ENCODE data around the gene NOX3. TPM values are rescaled to one million over a fixed set of nuclear protein-coding genes. Genes with fewer than 3 reads are reported as not detected.

Gene NOX3
- total and polyA plus RNA-seq, 4 donors = not detected

GRCh38 chr6:155377061-155377460 lies 78.6 kb downstream of the NOX3 start:
- DNase-seq = no peak
- Histone ChIP-seq H3K4me1 (ENCODE audit: control insufficient read depth in 5 of 5, insufficient read depth in 5 of 5, low read length in 5 of 5) (peaks cover 0 to 4% (median 0%) of the 10 kb centered on the region in 5 donors), H3K9ac (ENCODE audit: insufficient read depth in 1 of 2, low read length in 2 of 2) (no peak overlapping the region), H3K27ac (ENCODE audit: low read depth in 1 of 2, low read length in 1 of 2) (no peak overlapping the region), H3K36me3 (ENCODE audit: control insufficient read depth in 4 of 4, insufficient read depth in 4 of 4, low read length in 4 of 4) (no peaks in the 10 kb centered on the region), H3K27me3 (ENCODE audit: control insufficient read depth in 3 of 3, insufficient read depth in 3 of 3, low read length in 2 of 3) (no peaks in the 10 kb centered on the region), H3K4me3 (no peak overlapping the region), H3K9me3 (ENCODE audit: control insufficient read depth in 4 of 4, insufficient read depth in 3 of 4, low read length in 3 of 4) (no peaks in the 10 kb centered on the region)
- TF ChIP-seq CTCF (IDR thresholded peaks at IDR 0.05; ENCODE audit: control extremely low read depth, extremely low read depth) = no peak
- ATAC-seq (ENCODE audit: insufficient read depth, low FRiP score) = no peak
- WGBS, 2 donors = 97 to 100% methylated on average over 1 of the region's 1 CpG

- H3K27ac ChIP-seq (ENCODE audit: low read depth in 1 of 2, low read length in 1 of 2) = no peak overlapping the region
- H3K9ac ChIP-seq (ENCODE audit: insufficient read depth in 1 of 2, low read length in 2 of 2) = no peak overlapping the region
- no peaks in the 10 kb centered on the region for H3K36me3 ChIP-seq (ENCODE audit: control insufficient read depth in 4 of 4, insufficient read depth in 4 of 4, low read length in 4 of 4)
- 75 to 85% methylated on average over 2 of the region's 2 CpGs for WGBS, 2 donors
- H3K9me3 ChIP-seq (ENCODE audit: control insufficient read depth in 4 of 4, insufficient read depth in 3 of 4, low read length in 3 of 4) = no peaks in the 10 kb centered on the region
- peak in 2 of 3 donors; percentile 44 to 58 for DNase-seq
- no peak for TF ChIP-seq CTCF (IDR thresholded peaks at IDR 0.05; ENCODE audit: control extremely low read depth, extremely low read depth)
- no peak overlapping the region for H3K4me3 ChIP-seq
- no peak for ATAC-seq (ENCODE audit: insufficient read depth, low FRiP score)
- peaks cover 0 to 4% (median 0%) of the 10 kb centered on the region in 5 donors for H3K4me1 ChIP-seq (ENCODE audit: control insufficient read depth in 5 of 5, insufficient read depth in 5 of 5, low read length in 5 of 5)
- H3K27me3 ChIP-seq (ENCODE audit: control insufficient read depth in 3 of 3, insufficient read depth in 3 of 3, low read length in 2 of 3) = no peaks in the 10 kb centered on the region
Measured at GRCh38 chr6:155375801-155376200, 79.8 kb downstream of the NOX3 start.

- Histone ChIP-seq H3K9ac (ENCODE audit: insufficient read depth in 1 of 2, low read length in 2 of 2) (no peak overlapping the region), H3K4me3 (no peak overlapping the region), H3K27ac (ENCODE audit: low read depth in 1 of 2, low read length in 1 of 2) (no peak overlapping the region), H3K36me3 (ENCODE audit: control insufficient read depth in 4 of 4, insufficient read depth in 4 of 4, low read length in 4 of 4) (no peaks in the 10 kb centered on the region), H3K9me3 (ENCODE audit: control insufficient read depth in 4 of 4, insufficient read depth in 3 of 4, low read length in 3 of 4) (no peaks in the 10 kb centered on the region), H3K4me1 (ENCODE audit: control insufficient read depth in 5 of 5, insufficient read depth in 5 of 5, low read length in 5 of 5) (peaks cover 0 to 4% (median 0%) of the 10 kb centered on the region in 5 donors), H3K27me3 (ENCODE audit: control insufficient read depth in 3 of 3, insufficient read depth in 3 of 3, low read length in 2 of 3) (no peaks in the 10 kb centered on the region)
- WGBS, 2 donors = 87 to 91% methylated on average over 2 of the region's 2 CpGs
- no peak for DNase-seq
- no peak for TF ChIP-seq CTCF (IDR thresholded peaks at IDR 0.05; ENCODE audit: control extremely low read depth, extremely low read depth)
- ATAC-seq (ENCODE audit: insufficient read depth, low FRiP score) = no peak
Measured at GRCh38 chr6:155374681-155375080, 81.0 kb downstream of the NOX3 start.

GRCh38 chr6:155373276-155373675 lies 82.4 kb downstream of the NOX3 start:
- Histone ChIP-seq H3K36me3 (ENCODE audit: control insufficient read depth in 4 of 4, insufficient read depth in 4 of 4, low read length in 4 of 4) (no peaks in the 10 kb centered on the region), H3K9ac (ENCODE audit: insufficient read depth in 1 of 2, low read length in 2 of 2) (no peak overlapping the region), H3K9me3 (ENCODE audit: control insufficient read depth in 4 of 4, insufficient read depth in 3 of 4, low read length in 3 of 4) (no peaks in the 10 kb centered on the region), H3K27ac (ENCODE audit: low read depth in 1 of 2, low read length in 1 of 2) (no peak overlapping the region), H3K4me3 (no peak overlapping the region), H3K4me1 (ENCODE audit: control insufficient read depth in 5 of 5, insufficient read depth in 5 of 5, low read length in 5 of 5) (peaks cover 0 to 4% (median 0%) of the 10 kb centered on the region in 5 donors), H3K27me3 (ENCODE audit: control insufficient read depth in 3 of 3, insufficient read depth in 3 of 3, low read length in 2 of 3) (no peaks in the 10 kb centered on the region)
- no peak for DNase-seq
- 84 to 91% methylated on average over 3 of the region's 3 CpGs for WGBS, 2 donors
- no peak for ATAC-seq (ENCODE audit: insufficient read depth, low FRiP score)
- TF ChIP-seq CTCF (IDR thresholded peaks at IDR 0.05; ENCODE audit: control extremely low read depth, extremely low read depth) = no peak

Measured in lung (tissue), 12 donors.